Fibroblast of pulmonary artery (primary cell): ENCODE measurements around the gene FBXL13.
"Not testable (repeated sequence)": the region's sequence is repeated elsewhere in the genome, so short reads cannot be mapped to it uniquely, and the experiment has no call there.

Experiments
- DNase-seq: peaks from one replicate; pipeline ENCODE4 v3.0.0-alpha.2; 2010; ENCODE audit warnings: low read depth
- H3K4me3 ChIP-seq: replicated peaks from 2 replicates; pipeline ENCODE4 v1.5.1; 2011; ENCODE audit warnings: low read depth, mild to moderate bottlenecking, control low read depth, low read length, moderate library complexity
- TF ChIP-seq, protein P1 (sequence below): IDR thresholded peaks from 2 replicates; pipeline ENCODE4 v1.5.1; 2011; ENCODE audit warnings: mild to moderate bottlenecking, control low read depth, low read length, inconsistent platforms; ENCODE audit errors: missing control alignments

The FBXL13 gene

DNA sequence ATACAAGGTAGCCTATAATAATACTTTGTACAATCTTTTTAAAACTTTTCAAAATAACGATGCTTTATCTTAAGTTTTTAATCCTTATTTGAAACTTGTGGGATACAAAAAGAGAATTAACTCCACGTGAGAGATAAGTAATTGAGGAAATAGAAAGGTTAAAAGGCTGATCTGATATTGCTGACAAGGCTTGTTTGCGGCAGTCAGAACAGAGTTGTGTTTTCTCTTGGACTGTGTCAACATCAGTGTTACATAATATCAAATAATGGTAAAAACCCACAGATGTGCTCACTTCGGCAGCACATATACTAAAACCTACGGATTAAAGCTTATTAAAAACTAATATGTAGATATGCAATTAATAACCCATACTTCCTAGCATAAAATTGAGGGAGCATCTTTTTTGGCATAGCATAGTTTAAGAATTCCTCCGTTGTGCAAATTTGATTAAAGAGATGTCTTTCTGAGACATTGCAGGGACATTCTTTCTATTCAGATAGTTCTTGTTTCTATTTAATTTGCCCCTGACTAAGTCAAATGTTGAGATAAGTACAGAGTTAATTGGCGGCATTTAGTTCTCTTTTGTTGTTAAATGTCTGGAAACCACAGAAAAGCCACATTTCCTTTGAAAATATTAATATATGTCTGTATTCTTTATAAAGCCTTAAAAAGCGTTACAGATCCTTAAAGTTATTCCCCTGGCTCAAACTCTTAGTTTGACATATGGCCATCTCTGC lies 262.5 kb downstream of the FBXL13 start:
- H3K4me3 ChIP-seq: no peak overlapping the region
- TF ChIP-seq, protein P1, sequence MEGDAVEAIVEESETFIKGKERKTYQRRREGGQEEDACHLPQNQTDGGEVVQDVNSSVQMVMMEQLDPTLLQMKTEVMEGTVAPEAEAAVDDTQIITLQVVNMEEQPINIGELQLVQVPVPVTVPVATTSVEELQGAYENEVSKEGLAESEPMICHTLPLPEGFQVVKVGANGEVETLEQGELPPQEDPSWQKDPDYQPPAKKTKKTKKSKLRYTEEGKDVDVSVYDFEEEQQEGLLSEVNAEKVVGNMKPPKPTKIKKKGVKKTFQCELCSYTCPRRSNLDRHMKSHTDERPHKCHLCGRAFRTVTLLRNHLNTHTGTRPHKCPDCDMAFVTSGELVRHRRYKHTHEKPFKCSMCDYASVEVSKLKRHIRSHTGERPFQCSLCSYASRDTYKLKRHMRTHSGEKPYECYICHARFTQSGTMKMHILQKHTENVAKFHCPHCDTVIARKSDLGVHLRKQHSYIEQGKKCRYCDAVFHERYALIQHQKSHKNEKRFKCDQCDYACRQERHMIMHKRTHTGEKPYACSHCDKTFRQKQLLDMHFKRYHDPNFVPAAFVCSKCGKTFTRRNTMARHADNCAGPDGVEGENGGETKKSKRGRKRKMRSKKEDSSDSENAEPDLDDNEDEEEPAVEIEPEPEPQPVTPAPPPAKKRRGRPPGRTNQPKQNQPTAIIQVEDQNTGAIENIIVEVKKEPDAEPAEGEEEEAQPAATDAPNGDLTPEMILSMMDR: no peak
- DNase-seq: no peak

DNA sequence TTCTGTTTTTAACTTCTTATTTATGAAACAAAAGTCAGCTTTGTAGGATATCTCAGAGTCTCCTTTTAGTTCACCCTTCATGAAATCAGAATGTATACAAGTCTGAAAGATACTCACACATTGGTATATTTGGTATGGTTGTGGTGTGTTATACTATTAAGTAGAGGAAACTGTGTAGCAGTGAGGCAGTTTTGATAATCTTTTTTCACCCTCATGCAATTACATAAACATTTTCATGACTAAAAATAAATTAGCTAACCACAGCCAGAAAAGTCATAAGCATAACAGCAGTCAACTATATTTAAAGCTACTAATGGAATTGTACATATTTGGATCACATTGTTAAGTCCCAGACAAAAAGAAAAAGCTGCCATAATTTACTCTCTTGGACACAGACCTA lies 263.7 kb downstream of the FBXL13 start:
- DNase-seq: no peak
- H3K4me3 ChIP-seq: no peak overlapping the region
- TF ChIP-seq, protein P1: no peak

DNA sequence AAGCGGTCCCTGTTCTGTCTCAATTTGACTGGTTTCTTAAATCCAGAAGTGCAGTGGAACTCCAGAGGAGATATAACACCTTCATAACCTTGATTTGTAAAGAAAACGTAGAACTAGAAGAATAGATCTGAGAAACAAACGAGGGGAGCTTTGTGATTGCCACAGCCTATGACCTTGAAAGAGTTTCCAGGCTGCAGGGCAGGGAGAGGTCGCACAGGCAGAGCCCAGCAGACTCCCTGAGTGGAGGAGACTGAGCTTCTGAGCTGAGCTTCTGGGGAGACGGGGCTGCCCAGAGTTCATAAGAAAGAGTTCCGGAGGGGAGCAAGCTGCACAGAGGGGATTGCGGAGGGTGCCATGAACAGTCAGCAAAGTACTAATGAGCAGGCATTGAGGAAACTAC lies 268.0 kb downstream of the FBXL13 start:
- DNase-seq: no peak
- TF ChIP-seq, protein P1: no peak
- H3K4me3 ChIP-seq: no peak overlapping the region

DNA sequence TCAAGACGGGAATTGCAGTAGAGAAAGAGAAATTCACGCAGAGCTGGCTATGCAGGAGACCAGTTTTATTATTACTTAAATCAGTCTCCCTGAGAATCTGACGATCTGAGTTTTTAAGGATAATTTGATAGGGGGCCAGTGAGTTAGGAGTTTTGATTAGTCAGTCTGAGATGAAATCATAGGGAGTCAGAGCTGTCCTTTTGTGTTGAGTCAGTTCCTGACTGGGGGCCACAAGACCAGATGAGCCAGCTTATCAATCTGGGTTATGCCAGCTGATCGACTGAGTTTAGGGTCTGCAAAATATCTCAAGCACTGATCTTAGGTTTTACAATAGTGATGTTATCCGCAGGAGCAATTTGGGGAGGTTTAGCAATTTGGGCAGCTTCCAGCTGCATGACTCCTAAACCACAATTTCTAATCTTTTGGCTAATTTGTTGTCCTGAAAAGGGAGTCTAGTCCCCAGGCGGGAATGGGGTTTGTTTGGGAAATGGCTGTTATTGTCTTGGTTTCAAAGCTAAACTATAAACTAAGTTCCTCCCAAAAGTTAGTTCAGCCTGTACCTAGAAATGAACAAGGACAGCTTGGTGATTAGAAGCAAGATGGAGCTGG lies 278.5 kb downstream of the FBXL13 start:
- H3K4me3 ChIP-seq: not testable (repeated sequence)
- DNase-seq: peak; percentile 58

DNA sequence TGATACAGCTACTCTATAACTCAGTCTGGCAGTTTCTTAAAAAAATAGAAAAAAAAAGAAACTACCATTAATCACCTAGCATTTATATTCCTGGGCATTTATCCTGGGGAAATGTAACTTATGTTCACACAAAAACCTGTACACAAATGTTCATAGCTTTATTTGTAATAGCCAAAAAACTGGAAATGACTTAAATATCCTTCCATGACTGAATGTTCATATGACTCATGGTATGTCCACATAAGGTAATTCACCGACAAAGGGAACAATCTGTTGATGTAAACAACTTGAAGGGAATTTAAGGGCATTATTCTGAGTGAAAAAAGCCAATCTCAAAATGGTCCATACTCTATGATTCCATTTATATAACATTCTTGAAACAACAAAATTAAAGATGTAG lies 280.0 kb downstream of the FBXL13 start:
- H3K4me3 ChIP-seq: not testable (repeated sequence)
- peak; percentile 57 for DNase-seq

DNA sequence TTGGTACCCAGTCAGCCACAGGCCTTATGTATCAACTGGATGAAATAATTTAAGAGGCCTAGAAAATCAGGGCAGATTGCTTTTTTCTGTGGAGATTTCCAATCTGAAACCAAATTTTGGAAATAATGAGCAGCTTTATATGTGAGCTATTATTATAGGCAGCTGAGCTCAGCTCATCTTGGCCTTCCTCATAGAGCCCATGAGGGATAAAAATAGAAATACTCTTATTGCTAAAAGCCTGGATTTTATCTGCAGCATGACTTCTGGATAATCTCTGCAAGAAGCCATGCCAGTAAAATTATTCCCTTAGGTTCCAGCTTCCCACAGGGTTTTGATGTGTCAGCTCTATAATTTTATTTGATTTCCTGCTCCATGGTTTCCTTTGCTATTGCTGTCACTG lies 282.8 kb downstream of the FBXL13 start:
- not testable (repeated sequence) for H3K4me3 ChIP-seq, DNase-seq

DNA sequence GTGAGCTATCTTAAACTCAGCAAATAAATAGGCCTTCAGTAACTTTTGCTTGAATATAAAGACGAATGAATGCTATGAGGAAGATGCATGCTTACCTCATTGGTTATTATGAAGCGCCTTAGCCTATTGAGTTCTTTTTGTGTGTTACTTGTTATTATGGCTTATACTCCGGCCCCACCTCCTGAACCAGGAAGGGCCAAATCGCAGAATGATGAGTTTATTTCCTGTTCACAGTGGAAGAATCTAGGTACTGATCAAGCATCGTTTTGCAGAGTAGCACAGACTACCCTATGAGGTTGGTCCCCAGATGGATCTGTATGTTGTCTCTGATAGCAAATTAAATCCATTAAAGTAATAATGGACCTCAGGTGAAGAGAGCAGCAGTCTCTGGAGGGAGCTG lies 283.2 kb downstream of the FBXL13 start:
- H3K4me3 ChIP-seq, DNase-seq: not testable (repeated sequence)

DNA sequence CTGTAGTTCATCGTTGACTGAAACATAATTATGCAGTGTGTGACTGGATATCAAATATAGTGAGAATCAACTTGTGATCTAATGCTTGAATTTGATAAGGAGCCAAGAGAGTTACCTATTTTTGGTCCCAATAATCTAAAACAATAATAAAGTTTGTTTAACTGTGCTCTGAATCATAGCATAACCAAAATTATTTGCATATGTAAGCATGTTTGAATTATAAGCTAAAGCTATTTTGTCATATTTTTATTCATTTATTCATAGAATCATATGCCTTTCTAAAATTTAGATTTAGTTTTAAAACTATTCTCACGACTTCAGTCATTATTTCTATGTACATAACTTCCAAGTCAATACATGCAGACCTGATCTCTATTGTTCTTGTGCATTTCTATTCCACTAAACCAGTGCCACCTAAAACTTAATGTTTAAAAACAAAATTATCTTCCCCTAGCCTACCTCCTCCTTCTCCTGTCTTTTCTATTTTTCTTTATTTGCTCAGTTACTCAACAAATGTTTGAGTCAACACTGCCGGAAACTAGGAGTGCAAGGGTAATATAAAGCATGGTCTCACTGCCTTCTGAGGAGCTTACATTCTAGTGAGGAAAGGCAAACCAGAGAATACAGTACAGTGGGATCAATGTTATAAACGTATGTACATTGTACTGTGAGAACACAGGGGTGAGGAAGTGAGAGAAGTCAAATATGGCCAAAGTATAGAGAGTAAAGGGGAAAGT lies 284.1 kb downstream of the FBXL13 start:
- not testable (repeated sequence) for DNase-seq, H3K4me3 ChIP-seq

DNA sequence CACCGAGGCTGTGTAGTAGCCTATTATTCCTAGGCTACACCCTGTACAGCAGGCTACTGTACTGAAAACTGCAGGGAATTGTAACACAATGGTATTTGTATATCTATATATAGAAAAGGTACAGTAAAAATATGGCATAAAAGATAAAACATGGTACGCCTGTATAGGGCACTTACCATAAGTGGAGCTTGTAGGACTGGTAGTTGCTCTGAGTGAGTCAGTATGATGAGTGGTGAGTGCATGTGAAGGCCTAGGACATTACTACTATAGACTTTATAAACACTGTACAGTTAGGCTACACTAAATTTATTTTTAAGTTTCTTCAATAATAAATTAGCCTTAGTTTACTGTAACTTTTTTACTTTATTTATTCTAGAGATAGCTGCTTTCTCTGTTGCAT lies 285.8 kb downstream of the FBXL13 start:
- H3K4me3 ChIP-seq, DNase-seq: not testable (repeated sequence)

DNA sequence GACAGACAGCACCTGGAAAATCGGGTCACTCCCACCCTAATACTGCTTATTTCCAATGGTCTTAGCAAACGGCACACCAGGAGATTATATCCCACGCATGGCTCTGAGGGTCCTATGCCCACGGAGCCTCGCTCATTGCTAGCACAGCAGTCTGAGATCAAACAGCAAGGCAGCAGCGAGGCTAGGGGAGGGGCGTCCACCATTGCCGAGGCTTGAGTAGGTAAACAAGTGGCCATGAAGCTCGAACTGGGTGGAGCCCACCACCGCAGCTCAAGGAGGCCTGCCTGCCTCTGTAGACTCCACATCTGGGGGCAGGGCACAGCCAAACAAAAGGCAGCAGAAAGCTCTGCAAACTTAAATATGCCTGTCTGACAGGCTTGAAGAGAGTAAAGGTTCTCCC lies 293.7 kb downstream of the FBXL13 start:
- H3K4me3 ChIP-seq, DNase-seq: not testable (repeated sequence)

DNA sequence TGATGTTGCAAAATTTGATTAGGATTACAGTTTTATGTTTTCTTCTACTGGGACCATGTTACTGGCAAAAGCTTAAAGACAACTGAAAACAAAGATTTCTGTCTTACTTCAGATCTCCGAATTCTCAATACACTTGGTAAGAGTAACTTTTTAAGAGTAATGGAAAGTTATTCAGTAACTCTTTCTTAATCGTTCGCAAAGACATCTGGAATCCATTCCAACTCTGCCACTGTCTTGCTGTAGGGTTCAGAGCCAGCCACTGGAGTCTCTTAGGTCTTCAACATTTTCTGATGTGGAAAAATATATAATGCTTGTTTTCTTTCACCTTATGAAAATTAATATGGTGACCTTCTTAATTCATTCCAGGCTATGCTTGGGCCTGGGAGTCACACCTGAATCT lies 295.9 kb downstream of the FBXL13 start:
- not testable (repeated sequence) for DNase-seq, H3K4me3 ChIP-seq

DNA sequence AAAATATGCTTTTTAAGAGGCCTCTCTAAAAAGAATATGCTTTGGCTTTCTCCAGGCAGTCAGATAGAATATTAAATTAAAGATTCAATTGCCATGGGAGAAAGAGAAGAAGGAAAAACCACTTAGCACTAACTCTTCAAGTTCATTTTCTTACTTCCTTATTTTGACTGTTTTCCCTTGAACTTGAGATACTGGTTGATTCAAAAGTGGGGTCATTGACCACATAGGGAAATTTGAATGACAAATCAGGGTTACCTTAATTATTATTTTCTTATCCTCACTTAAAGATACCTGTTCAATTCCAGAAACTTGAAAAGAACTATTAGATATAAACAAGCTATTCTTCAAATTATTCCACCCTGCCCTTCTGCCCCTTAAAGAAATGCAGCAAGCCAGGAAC lies 298.4 kb downstream of the FBXL13 start:
- DNase-seq: not testable (repeated sequence)

DNA sequence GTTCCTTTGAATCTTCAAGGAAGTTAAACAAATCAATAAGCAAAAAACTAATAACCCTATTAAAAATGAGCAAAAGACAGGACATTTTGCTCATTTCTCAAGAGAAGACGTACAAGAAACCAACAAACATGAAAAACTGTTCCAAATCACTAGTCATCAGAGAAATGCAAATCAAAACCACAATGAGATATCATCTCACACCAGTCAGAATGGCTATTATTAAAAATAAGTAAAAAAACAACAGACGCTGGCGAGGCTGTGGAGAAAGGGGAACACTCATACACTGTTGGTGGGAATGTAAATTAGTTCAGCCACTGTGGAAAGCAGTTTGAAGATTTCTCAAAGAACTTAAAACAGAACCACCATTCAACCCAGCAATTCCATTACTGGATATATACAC lies 304.1 kb downstream of the FBXL13 start:
- not testable (repeated sequence) for H3K4me3 ChIP-seq, DNase-seq

More for the DNA sequence above, 298.4 kb downstream of the FBXL13 start:
- not testable (repeated sequence) for H3K4me3 ChIP-seq

DNA sequence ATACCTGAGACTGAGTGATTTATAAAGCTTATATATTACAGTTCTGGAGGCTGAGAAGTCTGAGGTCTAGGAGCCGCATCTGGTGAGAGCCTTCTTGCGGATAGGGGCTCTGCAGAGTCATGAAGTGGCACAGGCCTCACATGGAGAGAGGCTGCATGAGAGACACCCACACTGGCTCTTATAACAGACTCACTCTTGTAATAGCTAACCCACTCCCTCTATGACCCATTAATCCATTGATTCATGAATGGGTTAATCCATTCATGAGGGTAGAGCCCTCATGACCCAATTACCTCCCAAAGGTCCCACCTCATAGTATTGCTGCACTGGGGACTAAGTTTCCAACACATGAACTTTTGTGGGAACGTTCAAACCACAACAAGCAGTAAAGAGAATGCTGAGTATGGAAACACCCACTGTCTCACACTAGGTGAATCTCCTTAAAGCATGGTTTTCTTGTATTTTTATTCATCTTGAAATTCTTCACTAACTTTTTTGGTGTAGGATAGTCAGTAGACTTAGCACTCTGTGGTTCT lies 304.9 kb downstream of the FBXL13 start:
- H3K4me3 ChIP-seq, DNase-seq: not testable (repeated sequence)

DNA sequence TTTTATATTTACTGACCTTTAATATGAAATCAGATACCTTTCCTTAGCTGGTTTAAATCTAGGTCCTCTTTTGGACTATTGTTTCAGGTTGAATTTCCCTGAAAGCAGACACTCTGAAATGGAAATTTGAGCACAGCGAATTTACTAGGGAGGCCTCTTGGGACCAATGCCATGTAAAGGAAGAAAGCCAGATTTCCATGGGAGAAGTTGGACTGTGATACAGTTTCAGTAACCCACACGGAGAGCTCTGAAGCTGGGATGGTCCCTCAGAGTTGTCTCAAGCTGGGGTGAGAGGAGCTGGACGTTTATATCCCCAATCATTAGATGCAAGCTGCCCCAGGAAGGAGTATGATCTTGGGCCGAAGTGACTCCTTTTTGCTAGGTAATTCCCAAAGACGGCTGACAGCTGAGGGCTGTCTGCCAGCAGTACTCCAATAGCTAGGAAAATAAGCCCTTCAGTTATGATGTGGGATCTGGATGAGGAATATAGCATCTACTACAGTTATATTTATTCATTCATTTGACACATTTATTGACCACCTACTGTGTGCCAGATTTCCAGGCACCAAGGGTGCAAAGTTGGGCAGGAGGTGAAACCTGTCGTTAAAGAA lies 311.2 kb downstream of the FBXL13 start:
- H3K4me3 ChIP-seq: not testable (repeated sequence)
- peak; percentile 1 for DNase-seq
